Ishikawa (cell line): Measurements from ENCODE around the gene BSCL2.

Experiments
- CEBPB ChIP-seq: IDR thresholded peaks from 2 replicates; pipeline ENCODE4 v1.6.1; 2012
- CREB1 ChIP-seq: IDR thresholded peaks from 2 replicates; pipeline ENCODE4 v1.6.1; 2012; ENCODE audit warnings: low read depth
- EGR1 ChIP-seq: IDR thresholded peaks from 2 replicates; pipeline ENCODE4 v1.6.1; 2012
- EP300 ChIP-seq: IDR thresholded peaks from 2 replicates; pipeline ENCODE4 v1.6.1; 2012; ENCODE audit warnings: borderline replicate concordance
- FOXM1 ChIP-seq: IDR thresholded peaks from 2 replicates; pipeline ENCODE4 v1.6.1; 2012; ENCODE audit warnings: low read depth, borderline replicate concordance
- NFIC ChIP-seq: IDR thresholded peaks from 2 replicates; pipeline ENCODE4 v1.6.1; 2012
- RAD21 ChIP-seq: IDR thresholded peaks from 2 replicates; pipeline ENCODE4 v1.6.1; 2012; ENCODE audit warnings: low read depth
- TAF1 ChIP-seq: IDR thresholded peaks from 2 replicates; pipeline ENCODE4 v1.6.1; 2012; ENCODE audit warnings: low read depth, mild to moderate bottlenecking
- TCF12 ChIP-seq: IDR thresholded peaks from 2 replicates; pipeline ENCODE4 v1.6.1; 2012; ENCODE audit warnings: low read depth
- TEAD4 ChIP-seq: IDR thresholded peaks from 2 replicates; pipeline ENCODE4 v1.6.1; 2012
- YY1 ChIP-seq: IDR thresholded peaks from 2 replicates; pipeline ENCODE4 v1.6.1; 2012; ENCODE audit warnings: low read depth
- ZBTB7A ChIP-seq: IDR thresholded peaks from 2 replicates; pipeline ENCODE4 v1.6.1; 2012; ENCODE audit warnings: low read depth
- TF ChIP-seq, protein P1 (sequence below): IDR thresholded peaks from 2 replicates; pipeline ENCODE4 v1.6.1; 2012
- TF ChIP-seq, protein P2 (sequence below): IDR thresholded peaks from 2 replicates; pipeline ENCODE4 v1.6.1; 2012; ENCODE audit warnings: low read depth, mild to moderate bottlenecking
- TF ChIP-seq, protein P3 (sequence below): IDR thresholded peaks from 2 replicates; pipeline ENCODE4 v1.6.1; 2012

Gene BSCL2

DNA sequence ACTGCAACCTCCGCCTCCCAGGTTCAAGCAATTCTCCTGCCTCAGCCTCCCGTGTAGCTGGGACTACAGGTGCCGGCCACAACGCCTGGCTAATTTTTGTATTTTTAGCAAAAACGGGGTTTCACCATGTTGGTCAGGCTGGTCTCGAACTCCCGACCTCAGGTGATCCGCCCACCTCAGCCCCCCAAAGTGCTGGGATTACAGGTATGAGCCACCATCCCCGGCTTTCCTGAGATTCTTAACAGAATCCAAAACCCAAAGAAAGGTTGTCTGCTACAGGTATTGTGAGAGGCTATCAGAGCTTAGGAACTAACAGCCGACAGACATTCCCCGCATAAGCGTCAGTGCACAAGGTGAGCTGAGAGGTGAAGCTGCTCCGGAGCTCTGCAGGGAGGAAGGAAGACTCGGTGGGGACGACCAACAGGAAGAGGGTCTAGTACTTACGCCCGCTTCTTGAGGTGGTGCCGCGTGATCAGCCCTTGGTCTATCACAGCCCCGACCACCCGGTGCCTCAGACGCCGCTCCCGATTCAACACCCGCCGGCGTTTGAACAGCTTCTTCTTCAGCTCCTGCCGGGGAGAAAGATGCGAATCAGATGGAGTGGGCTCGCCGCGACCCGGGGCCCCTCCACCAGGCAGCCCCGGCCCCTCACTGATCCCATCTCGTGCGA, 42.7 kb downstream of the BSCL2 start:
- TF ChIP-seq ZBTB7A: no peak
- no peak for TF ChIP-seq TEAD4
- no peak for TF ChIP-seq TCF12
- TF ChIP-seq, protein P1, sequence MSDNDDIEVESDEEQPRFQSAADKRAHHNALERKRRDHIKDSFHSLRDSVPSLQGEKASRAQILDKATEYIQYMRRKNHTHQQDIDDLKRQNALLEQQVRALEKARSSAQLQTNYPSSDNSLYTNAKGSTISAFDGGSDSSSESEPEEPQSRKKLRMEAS: peak; percentile 10; the same call in 1 of the 2 replicates
- TF ChIP-seq, protein P2, sequence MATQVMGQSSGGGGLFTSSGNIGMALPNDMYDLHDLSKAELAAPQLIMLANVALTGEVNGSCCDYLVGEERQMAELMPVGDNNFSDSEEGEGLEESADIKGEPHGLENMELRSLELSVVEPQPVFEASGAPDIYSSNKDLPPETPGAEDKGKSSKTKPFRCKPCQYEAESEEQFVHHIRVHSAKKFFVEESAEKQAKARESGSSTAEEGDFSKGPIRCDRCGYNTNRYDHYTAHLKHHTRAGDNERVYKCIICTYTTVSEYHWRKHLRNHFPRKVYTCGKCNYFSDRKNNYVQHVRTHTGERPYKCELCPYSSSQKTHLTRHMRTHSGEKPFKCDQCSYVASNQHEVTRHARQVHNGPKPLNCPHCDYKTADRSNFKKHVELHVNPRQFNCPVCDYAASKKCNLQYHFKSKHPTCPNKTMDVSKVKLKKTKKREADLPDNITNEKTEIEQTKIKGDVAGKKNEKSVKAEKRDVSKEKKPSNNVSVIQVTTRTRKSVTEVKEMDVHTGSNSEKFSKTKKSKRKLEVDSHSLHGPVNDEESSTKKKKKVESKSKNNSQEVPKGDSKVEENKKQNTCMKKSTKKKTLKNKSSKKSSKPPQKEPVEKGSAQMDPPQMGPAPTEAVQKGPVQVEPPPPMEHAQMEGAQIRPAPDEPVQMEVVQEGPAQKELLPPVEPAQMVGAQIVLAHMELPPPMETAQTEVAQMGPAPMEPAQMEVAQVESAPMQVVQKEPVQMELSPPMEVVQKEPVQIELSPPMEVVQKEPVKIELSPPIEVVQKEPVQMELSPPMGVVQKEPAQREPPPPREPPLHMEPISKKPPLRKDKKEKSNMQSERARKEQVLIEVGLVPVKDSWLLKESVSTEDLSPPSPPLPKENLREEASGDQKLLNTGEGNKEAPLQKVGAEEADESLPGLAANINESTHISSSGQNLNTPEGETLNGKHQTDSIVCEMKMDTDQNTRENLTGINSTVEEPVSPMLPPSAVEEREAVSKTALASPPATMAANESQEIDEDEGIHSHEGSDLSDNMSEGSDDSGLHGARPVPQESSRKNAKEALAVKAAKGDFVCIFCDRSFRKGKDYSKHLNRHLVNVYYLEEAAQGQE: no peak
- no peak for TF ChIP-seq CREB1

DNA sequence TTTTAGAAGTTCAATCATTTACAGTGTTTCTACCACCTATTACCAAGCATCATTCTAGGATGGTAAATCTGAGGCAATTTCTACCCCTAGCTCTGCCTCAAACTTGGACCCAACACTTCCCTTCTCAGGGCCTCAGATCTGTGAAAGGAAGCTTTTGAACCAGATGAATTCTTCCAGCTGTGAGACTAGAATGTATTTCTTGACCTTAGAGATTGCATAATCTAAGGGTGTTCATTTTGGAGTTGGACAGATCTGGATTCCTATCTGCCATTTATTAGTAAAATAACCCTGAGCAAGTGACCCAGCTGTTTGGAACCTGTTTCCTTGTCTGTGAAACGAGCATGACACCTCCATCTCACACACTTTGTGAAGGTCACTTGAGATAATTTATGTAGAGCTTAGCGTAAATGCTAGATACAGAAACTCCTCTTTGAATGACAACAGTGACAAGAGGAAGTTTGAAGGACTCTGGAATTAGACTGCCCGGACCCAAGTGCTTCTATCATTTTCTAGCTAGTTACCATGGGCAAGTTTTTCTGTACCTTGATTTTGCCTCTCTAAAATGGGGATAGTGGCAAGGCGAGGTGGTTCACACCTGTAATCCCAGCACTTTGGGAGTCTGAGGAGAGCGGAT, 50.3 kb downstream of the BSCL2 start:
- TF ChIP-seq, protein P1: no peak
- TF ChIP-seq TAF1 (no peak), YY1 (no peak), EGR1 (no peak), NFIC (no peak), CEBPB (no peak)

DNA sequence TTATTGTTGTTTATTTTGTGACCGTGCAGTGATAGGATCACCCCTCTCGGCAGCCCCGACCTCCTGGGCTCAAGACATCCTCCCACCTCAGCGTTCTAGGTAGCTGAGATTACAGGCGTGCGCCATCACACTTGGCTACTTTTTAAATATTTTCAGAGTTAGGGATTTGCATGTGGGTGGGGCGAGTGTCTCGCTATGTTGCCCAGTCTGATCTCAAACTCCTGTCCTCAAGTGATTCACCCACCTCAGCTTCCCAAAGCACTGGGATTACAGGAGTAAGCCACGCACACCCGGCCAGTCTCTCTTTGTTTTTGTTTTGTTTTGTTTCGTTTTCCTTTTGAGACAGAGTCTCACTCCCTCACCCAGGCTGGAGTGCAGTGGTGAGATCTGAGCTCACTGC, 52.9 kb downstream of the BSCL2 start:
- TF ChIP-seq TEAD4 (no peak), CREB1 (no peak), EP300 (no peak), YY1 (no peak), RAD21 (no peak), NFIC (no peak), CEBPB (no peak), TCF12 (no peak), ZBTB7A (no peak), EGR1 (no peak), TAF1 (no peak)
- TF ChIP-seq, protein P1: no peak
- TF ChIP-seq, protein P3, sequence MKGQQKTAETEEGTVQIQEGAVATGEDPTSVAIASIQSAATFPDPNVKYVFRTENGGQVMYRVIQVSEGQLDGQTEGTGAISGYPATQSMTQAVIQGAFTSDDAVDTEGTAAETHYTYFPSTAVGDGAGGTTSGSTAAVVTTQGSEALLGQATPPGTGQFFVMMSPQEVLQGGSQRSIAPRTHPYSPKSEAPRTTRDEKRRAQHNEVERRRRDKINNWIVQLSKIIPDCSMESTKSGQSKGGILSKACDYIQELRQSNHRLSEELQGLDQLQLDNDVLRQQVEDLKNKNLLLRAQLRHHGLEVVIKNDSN: no peak
- TF ChIP-seq, protein P2: no peak

DNA sequence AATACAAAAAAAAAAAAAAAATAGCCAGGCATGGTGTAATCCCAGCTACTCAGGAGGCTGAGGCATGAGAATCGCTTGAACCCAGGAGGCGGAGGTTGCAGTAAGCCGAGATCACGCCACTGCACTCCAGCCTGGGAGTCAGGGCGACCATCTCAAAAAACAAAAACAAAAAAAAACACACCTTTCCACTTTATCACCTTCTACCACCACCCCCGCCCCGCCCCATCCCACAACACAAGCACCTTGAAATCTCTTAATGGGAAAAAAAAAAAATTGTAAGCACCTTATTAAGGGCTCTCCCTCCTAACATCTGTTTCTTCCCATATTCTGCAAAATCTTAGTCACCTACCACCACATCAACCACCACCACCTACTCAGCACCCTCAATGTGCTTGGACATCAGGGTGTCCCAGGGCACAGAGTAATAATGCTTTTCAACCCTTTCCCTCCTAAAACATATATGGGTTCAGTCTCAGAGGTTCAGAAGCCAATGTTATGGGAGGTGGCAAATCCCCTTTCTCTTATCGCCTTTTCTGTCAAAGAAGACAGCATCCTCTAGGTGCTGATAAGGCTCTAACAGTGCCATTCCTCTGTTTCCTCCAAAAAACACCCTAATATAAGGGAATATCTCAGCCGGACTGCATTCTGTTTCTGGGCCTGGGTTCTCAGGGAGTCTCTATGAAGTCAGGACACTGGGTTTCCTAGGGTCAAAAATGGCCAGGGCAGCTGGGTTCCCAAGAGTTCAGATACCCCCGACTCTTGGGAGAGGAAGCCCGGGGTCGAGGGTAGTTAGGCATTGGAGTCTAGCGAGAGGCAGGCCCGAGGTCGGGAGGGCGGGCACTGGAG, 54.8 kb downstream of the BSCL2 start:
- no peak for TF ChIP-seq TAF1
- TF ChIP-seq CREB1: no peak
- TF ChIP-seq TEAD4: no peak
- TF ChIP-seq, protein P3: no peak
- no peak for TF ChIP-seq CEBPB
- TF ChIP-seq FOXM1: no peak
- no peak for TF ChIP-seq EGR1
- TF ChIP-seq RAD21: no peak
- no peak for TF ChIP-seq EP300

DNA sequence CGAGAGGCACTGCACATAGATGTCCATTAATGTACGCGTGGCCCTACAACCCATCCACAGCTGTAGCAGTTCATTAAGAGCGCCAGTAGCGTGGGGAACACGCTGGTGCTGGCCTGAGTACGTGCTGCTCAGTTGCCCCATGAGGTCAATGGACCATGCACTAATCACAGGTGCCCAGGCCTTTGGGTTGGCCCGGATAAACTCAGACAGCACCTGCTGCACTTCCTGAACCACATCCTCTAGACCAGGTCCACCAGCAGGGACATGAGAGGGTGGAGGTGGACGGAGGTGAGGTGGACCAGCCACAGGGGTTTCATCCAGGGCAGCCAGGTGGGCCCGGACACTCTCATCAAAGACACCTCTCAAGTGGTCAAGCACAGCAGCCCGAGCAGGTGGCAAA, 57.7 kb downstream of the BSCL2 start:
- TF ChIP-seq ZBTB7A (no peak), EGR1 (no peak), EP300 (no peak), TAF1 (no peak), FOXM1 (no peak), RAD21 (no peak), TEAD4 (no peak), YY1 (no peak), NFIC (no peak), CREB1 (no peak), TCF12 (no peak), CEBPB (no peak)
- TF ChIP-seq, protein P1: no peak
- TF ChIP-seq, protein P2: no peak
- TF ChIP-seq, protein P3: no peak
